ENCODE measurements around the gene SGK1.

The SGK1 gene

DNA sequence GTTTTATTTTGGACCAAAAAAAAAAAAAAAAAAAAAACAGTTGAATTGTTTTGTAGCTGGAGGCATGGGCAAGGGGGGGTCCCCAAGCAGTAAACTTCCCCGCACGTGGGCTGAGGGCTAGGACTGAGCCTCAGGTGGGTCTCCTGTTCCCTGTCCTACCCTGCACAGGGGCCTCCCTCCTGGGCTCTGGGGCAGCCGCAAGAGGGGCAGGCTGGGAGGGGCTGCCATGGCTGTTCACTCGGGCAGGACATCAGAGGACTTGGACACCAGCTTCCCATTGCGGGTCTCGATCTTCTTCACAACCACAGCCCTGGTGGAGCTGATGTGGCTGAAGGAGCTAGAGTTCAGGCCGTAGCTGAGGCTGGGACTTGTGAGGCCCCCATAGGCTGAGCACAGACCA is 21.1 kb downstream of the SGK1 start:
- ChIA-PET POLR2A (interaction anchor here (0.6 kb wide), 1 partner anchor 10 kb away, joined by 5 read pairs; no protein-coding TSS in a partner anchor), CTCF (interaction anchor here (0.6 to 1.0 kb wide), 5 partner anchors 44 to 344 kb away, joined by 3 to 4 read pairs (median 3); no protein-coding TSS in a partner anchor)
- H3K36me3 ChIP-seq (ENCODE audit: control insufficient read depth in 2 of 2, insufficient read depth in 1 of 2, low read length in 2 of 2), result no peaks in the 10 kb centered on the region

DNA sequence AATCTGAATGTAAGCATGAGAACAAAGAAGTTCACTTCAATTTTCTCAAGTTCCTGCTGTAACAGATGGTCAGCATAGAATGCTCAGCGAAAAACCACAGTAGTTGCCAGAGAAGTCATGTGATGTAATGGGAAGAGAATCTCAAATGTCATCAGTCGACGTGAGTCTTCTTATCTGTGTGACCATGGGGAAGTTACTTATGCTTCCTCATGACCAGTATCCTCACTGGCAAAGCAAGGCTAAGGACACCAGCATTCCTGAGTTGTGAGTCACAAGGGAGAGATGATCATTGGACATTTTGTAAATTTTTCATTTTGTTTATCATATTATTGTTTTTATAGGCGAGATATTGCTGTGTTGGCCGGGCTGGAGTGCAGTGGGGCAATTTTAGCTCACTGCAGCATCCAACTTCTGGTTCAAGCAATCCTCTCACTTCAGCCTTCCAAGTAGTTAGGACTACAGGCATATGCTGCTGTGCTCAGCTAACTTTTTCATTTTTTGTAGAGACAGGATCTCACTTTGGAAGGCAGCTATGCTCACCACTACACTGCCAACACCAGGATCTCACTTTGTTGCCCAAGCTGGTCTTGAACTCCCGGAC is 21.9 kb downstream of the SGK1 start:
- Histone ChIP-seq H3K27ac (ENCODE audit: extremely low read depth, low read depth, low read length) (no peak overlapping the region), H3K4me1 (ENCODE audit: control insufficient read depth, insufficient read depth, low read length) (peaks cover 8% of the 10 kb centered on the region), H3K4me3 (ENCODE audit: low read depth, low read length) (no peak overlapping the region), H3K9me3 (ENCODE audit: control insufficient read depth, insufficient read depth, low read depth, low read length) (no peaks in the 10 kb centered on the region), H3K36me3 (ENCODE audit: control insufficient read depth in 2 of 2, insufficient read depth in 1 of 2, low read length in 2 of 2) (no peaks in the 10 kb centered on the region)
- ChIA-PET CTCF (interaction anchor here (0.6 to 1.0 kb wide), 3 partner anchors 10 to 345 kb away, joined by 3 to 5 read pairs (median 4); no protein-coding TSS in a partner anchor), POLR2A (interaction anchor here (0.6 kb wide), 1 partner anchor 11 kb away, joined by 5 read pairs; no protein-coding TSS in a partner anchor)
- TF ChIP-seq, protein P1, sequence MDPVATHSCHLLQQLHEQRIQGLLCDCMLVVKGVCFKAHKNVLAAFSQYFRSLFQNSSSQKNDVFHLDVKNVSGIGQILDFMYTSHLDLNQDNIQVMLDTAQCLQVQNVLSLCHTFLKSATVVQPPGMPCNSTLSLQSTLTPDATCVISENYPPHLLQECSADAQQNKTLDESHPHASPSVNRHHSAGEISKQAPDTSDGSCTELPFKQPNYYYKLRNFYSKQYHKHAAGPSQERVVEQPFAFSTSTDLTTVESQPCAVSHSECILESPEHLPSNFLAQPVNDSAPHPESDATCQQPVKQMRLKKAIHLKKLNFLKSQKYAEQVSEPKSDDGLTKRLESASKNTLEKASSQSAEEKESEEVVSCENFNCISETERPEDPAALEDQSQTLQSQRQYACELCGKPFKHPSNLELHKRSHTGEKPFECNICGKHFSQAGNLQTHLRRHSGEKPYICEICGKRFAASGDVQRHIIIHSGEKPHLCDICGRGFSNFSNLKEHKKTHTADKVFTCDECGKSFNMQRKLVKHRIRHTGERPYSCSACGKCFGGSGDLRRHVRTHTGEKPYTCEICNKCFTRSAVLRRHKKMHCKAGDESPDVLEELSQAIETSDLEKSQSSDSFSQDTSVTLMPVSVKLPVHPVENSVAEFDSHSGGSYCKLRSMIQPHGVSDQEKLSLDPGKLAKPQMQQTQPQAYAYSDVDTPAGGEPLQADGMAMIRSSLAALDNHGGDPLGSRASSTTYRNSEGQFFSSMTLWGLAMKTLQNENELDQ (tag by site-specific recombination; IDR thresholded peaks at IDR 0.05; ENCODE audit: low read depth), result no peak
- TF ChIP-seq, protein P2, sequence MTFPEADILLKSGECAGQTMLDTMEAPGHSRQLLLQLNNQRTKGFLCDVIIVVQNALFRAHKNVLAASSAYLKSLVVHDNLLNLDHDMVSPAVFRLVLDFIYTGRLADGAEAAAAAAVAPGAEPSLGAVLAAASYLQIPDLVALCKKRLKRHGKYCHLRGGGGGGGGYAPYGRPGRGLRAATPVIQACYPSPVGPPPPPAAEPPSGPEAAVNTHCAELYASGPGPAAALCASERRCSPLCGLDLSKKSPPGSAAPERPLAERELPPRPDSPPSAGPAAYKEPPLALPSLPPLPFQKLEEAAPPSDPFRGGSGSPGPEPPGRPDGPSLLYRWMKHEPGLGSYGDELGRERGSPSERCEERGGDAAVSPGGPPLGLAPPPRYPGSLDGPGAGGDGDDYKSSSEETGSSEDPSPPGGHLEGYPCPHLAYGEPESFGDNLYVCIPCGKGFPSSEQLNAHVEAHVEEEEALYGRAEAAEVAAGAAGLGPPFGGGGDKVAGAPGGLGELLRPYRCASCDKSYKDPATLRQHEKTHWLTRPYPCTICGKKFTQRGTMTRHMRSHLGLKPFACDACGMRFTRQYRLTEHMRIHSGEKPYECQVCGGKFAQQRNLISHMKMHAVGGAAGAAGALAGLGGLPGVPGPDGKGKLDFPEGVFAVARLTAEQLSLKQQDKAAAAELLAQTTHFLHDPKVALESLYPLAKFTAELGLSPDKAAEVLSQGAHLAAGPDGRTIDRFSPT (tag by site-specific recombination; IDR thresholded peaks at IDR 0.05), result 0 out of 2 replicates have a peak, but pooled peaks have one; percentile 18
- TF ChIP-seq, protein P3, sequence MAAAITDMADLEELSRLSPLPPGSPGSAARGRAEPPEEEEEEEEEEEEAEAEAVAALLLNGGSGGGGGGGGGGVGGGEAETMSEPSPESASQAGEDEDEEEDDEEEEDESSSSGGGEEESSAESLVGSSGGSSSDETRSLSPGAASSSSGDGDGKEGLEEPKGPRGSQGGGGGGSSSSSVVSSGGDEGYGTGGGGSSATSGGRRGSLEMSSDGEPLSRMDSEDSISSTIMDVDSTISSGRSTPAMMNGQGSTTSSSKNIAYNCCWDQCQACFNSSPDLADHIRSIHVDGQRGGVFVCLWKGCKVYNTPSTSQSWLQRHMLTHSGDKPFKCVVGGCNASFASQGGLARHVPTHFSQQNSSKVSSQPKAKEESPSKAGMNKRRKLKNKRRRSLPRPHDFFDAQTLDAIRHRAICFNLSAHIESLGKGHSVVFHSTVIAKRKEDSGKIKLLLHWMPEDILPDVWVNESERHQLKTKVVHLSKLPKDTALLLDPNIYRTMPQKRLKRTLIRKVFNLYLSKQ (tag by site-specific recombination; IDR thresholded peaks at IDR 0.05; ENCODE audit: borderline replicate concordance), result no peak
- TF ChIP-seq ZFHX2 (tag by site-specific recombination; conservative IDR thresholded peaks at IDR 0.05) (no peak), ZNF629 (tag by site-specific recombination; IDR thresholded peaks at IDR 0.05) (peak; percentile 73), OSR2 (tag by site-specific recombination; IDR thresholded peaks at IDR 0.05) (peak; percentile 25; the same call in 1 of the 2 replicates)

More for the DNA sequence above, 21.1 kb downstream of the SGK1 start:
- Histone ChIP-seq H3K4me3 (ENCODE audit: low read depth, low read length) (no peak overlapping the region), H3K27ac (ENCODE audit: extremely low read depth, low read depth, low read length) (no peak overlapping the region), H3K4me1 (ENCODE audit: control insufficient read depth, insufficient read depth, low read length) (peaks cover 8% of the 10 kb centered on the region), H3K9me3 (ENCODE audit: control insufficient read depth, insufficient read depth, low read depth, low read length) (no peaks in the 10 kb centered on the region)
- TF ChIP-seq, protein P4, sequence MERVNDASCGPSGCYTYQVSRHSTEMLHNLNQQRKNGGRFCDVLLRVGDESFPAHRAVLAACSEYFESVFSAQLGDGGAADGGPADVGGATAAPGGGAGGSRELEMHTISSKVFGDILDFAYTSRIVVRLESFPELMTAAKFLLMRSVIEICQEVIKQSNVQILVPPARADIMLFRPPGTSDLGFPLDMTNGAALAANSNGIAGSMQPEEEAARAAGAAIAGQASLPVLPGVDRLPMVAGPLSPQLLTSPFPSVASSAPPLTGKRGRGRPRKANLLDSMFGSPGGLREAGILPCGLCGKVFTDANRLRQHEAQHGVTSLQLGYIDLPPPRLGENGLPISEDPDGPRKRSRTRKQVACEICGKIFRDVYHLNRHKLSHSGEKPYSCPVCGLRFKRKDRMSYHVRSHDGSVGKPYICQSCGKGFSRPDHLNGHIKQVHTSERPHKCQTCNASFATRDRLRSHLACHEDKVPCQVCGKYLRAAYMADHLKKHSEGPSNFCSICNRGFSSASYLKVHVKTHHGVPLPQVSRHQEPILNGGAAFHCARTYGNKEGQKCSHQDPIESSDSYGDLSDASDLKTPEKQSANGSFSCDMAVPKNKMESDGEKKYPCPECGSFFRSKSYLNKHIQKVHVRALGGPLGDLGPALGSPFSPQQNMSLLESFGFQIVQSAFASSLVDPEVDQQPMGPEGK (tag by site-specific recombination; IDR thresholded peaks at IDR 0.05), result no peak
- TF ChIP-seq RBAK (tag by site-specific recombination; IDR thresholded peaks at IDR 0.05) (no peak), ZNF677 (tag by site-specific recombination; IDR thresholded peaks at IDR 0.05) (no peak), ZNF629 (tag by site-specific recombination; IDR thresholded peaks at IDR 0.05) (no peak), ZBTB1 (tag by site-specific recombination; IDR thresholded peaks at IDR 0.05) (no peak), ZNF549 (tag by site-specific recombination; IDR thresholded peaks at IDR 0.05) (no peak), ZBTB7A (tag by site-specific recombination; IDR thresholded peaks at IDR 0.05; ENCODE audit: low read depth) (no peak), GLIS2 (tag by site-specific recombination; IDR thresholded peaks at IDR 0.05) (no peak), SP2 (tag by site-specific recombination; IDR thresholded peaks at IDR 0.05) (no peak), SALL2 (tag by site-specific recombination; IDR thresholded peaks at IDR 0.05; ENCODE audit: borderline replicate concordance) (no peak), ZNF175 (tag by site-specific recombination; IDR thresholded peaks at IDR 0.05) (no peak), ZNF791 (tag by site-specific recombination; IDR thresholded peaks at IDR 0.05) (no peak), KLF16 (tag by site-specific recombination; IDR thresholded peaks at IDR 0.05) (no peak), ZNF174 (tag by site-specific recombination; IDR thresholded peaks at IDR 0.05) (no peak), ZNF660 (tag by site-specific recombination; IDR thresholded peaks at IDR 0.05) (no peak), ZNF266 (tag by site-specific recombination; IDR thresholded peaks at IDR 0.05; ENCODE audit: low read depth) (no peak), ZNF404 (tag by site-specific recombination; IDR thresholded peaks at IDR 0.05) (no peak)
- TF ChIP-seq, protein P5, sequence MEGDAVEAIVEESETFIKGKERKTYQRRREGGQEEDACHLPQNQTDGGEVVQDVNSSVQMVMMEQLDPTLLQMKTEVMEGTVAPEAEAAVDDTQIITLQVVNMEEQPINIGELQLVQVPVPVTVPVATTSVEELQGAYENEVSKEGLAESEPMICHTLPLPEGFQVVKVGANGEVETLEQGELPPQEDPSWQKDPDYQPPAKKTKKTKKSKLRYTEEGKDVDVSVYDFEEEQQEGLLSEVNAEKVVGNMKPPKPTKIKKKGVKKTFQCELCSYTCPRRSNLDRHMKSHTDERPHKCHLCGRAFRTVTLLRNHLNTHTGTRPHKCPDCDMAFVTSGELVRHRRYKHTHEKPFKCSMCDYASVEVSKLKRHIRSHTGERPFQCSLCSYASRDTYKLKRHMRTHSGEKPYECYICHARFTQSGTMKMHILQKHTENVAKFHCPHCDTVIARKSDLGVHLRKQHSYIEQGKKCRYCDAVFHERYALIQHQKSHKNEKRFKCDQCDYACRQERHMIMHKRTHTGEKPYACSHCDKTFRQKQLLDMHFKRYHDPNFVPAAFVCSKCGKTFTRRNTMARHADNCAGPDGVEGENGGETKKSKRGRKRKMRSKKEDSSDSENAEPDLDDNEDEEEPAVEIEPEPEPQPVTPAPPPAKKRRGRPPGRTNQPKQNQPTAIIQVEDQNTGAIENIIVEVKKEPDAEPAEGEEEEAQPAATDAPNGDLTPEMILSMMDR (tag by site-specific recombination; IDR thresholded peaks at IDR 0.05), result no peak
- TF ChIP-seq, protein P2 (tag by site-specific recombination; IDR thresholded peaks at IDR 0.05), result no peak

Measured in HEK293 (cell line).